Breast epithelium (tissue), 3 donors: ENCODE data around the gene RECQL5.

Source experiments
- POLR2A ChIP-seq: fragments of 450-650 bp; IDR thresholded peaks from one replicate; pipeline ENCODE4 v1.6.1; 2016; ENCODE audit warnings: antibody characterized with exemption, mild to moderate bottlenecking, moderate library complexity
- POLR2AphosphoS5 ChIP-seq, 3 donors: sonication (generic); formaldehyde crosslinking; IDR thresholded peaks; one replicate each; pipeline ENCODE4 v1.6.1; 2017; ENCODE audit warnings: antibody characterized with exemption in 3 of 3
- TF ChIP-seq, protein P1 (sequence below), 3 donors: fragments of 450-650 bp; IDR thresholded peaks; one replicate each; pipeline ENCODE4 v1.5.1; 2016 to 2017; ENCODE audit warnings: antibody characterized with exemption in 3 of 3, mild to moderate bottlenecking in 3 of 3, moderate library complexity in 3 of 3

DNA sequence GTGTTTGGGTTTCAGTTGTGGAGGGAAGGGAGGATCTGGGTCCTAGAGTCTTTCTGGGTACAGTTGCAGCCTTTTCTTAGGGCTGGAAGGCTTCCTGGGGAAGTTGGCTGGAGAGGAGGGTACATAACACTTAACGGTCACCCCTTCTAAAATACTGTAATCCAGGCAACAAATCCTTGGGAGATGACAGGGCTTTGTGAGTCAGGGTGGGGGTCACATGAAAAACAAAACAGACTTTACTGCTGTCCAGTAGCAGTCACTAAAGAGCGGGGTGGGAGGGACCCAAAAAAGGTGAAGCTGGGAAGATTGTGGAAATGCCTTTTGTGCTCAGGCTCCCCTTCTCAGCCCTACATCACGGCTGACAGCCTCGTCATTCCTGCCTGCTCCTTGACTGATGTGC is 6.5 kb upstream of the RECQL5 start:
- no peak for TF ChIP-seq POLR2A
- TF ChIP-seq, protein P1, sequence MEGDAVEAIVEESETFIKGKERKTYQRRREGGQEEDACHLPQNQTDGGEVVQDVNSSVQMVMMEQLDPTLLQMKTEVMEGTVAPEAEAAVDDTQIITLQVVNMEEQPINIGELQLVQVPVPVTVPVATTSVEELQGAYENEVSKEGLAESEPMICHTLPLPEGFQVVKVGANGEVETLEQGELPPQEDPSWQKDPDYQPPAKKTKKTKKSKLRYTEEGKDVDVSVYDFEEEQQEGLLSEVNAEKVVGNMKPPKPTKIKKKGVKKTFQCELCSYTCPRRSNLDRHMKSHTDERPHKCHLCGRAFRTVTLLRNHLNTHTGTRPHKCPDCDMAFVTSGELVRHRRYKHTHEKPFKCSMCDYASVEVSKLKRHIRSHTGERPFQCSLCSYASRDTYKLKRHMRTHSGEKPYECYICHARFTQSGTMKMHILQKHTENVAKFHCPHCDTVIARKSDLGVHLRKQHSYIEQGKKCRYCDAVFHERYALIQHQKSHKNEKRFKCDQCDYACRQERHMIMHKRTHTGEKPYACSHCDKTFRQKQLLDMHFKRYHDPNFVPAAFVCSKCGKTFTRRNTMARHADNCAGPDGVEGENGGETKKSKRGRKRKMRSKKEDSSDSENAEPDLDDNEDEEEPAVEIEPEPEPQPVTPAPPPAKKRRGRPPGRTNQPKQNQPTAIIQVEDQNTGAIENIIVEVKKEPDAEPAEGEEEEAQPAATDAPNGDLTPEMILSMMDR (IDR thresholded peaks at IDR 0.05), result no peak
- TF ChIP-seq POLR2AphosphoS5 (IDR thresholded peaks at IDR 0.05), result no peak
